Gastroesophageal sphincter (tissue), 4 donors: ENCODE results near the gene ATF6. TPM values are rescaled to one million over a fixed set of nuclear protein-coding genes. Genes with fewer than 3 reads are reported as not detected.

ENCODE experiments used
- ATAC-seq: fragments of 150-250 bp; one replicate; pipeline ENCODE4 v1.9.1; 2016; ENCODE audit warnings: mild to moderate bottlenecking, moderate library complexity
- H3K27ac ChIP-seq, 4 donors: fragments of 200-600 bp; sonication (generic) in 3 of 4; 1 replicate in 3 of 4; 2 replicates in 1 of 4; pipeline ENCODE4 v1.5.1; 2016 to 2019
- H3K27me3 ChIP-seq: fragments of 200-600 bp; sonication (generic); one replicate; pipeline ENCODE4 v1.5.1; 2019
- H3K36me3 ChIP-seq, 2 donors: fragments of 200-600 bp; sonication (generic); one replicate each; pipeline ENCODE4 v1.5.1; 2019; ENCODE audit warnings: control low read depth in 1 of 2
- H3K4me1 ChIP-seq, 3 donors: fragments of 200-600 bp; sonication (generic); 1 replicate in 2 of 3; 2 replicates in 1 of 3; pipeline ENCODE4 v1.5.1; 2016 to 2019; ENCODE audit warnings: control low read depth in 2 of 3
- H3K4me3 ChIP-seq, 2 donors: fragments of 200-600 bp; sonication (generic); one replicate each; pipeline ENCODE4 v1.5.1; 2019; ENCODE audit warnings: mild to moderate bottlenecking in 1 of 2, moderate library complexity in 1 of 2
- H3K9me3 ChIP-seq, 3 donors: fragments of 200-600 bp; sonication (generic); one replicate each; pipeline ENCODE4 v1.5.1; 2017 to 2019; ENCODE audit warnings: control low read depth in 2 of 3
- CTCF ChIP-seq, 4 experiments: fragments of 200-600 bp in 2 of 4; fragments of 450-650 bp in 2 of 4; sonication (generic) in 1 of 4; IDR thresholded peaks; one replicate each; pipeline ENCODE4 v1.5.1; 2017 to 2019; ENCODE audit warnings: antibody characterized with exemption in 4 of 4, mild to moderate bottlenecking in 2 of 4, moderate library complexity in 2 of 4
- EP300 ChIP-seq: sonication (generic); formaldehyde crosslinking; IDR thresholded peaks from one replicate; pipeline ENCODE4 v1.6.1; 2017; ENCODE audit warnings: antibody characterized with exemption, mild to moderate bottlenecking
- POLR2A ChIP-seq, 2 donors: fragments of 450-650 bp; IDR thresholded peaks; one replicate each; pipeline ENCODE4 v1.6.1; 2017; ENCODE audit warnings: antibody characterized with exemption in 2 of 2, mild to moderate bottlenecking in 2 of 2, moderate library complexity in 1 of 2
- POLR2AphosphoS5 ChIP-seq: sonication (generic); formaldehyde crosslinking; IDR thresholded peaks from one replicate; pipeline ENCODE4 v1.6.1; 2017; ENCODE audit warnings: antibody characterized with exemption
- WGBS, 2 donors: methylation state at CpG; one replicate each; pipeline ENCODE4 v1.1.5; 2018; ENCODE audit warnings: low coverage in 1 of 2; 5-methylcytosine and 5-hydroxymethylcytosine counted together
- total RNA-seq, 4 donors: library from RNA; depleted of rRNA; stranded (reverse); fragments of >200 nt; gene quantifications; one replicate each; pipeline ENCODE4 v1.1.0, GENCODE V29; 2016

ATF6 gene
- total RNA-seq, 4 donors from 2014 or later, result 28.6 to 32.4 (median 29.7) TPM

GRCh38 chr1:161902182-161902581 lies 136.1 kb downstream of the ATF6 start:
- WGBS, 2 donors, result 100% methylated on average over 1 to 2 of the region's 2 CpGs
- ATAC-seq, result no peak
- no peaks in the 10 kb centered on the region for H3K27me3 ChIP-seq

GRCh38 chr1:161905269-161905884 lies 139.3 kb downstream of the ATF6 start:
- Histone ChIP-seq H3K9me3 (no peaks in the 10 kb centered on the region), H3K4me3 (no peak overlapping the region), H3K27me3 (no peaks in the 10 kb centered on the region), H3K27ac (no peak overlapping the region), H3K36me3 (no peaks in the 10 kb centered on the region), H3K4me1 (peaks cover 0 to 14% (median 0%) of the 10 kb centered on the region in 3 donors)
- TF ChIP-seq EP300 (no peak), POLR2AphosphoS5 (no peak), CTCF (IDR thresholded peaks at IDR 0.05) (peak in 3 of 4 experiments; percentile 29 to 39 (median 33))
- ATAC-seq, result no peak
- 90 to 93% methylated on average over 2 to 3 of the region's 3 CpGs for WGBS, 2 donors

More at GRCh38 chr1:161902182-161902581, 136.1 kb downstream of the ATF6 start:
- Histone ChIP-seq H3K9me3 (no peaks in the 10 kb centered on the region), H3K27ac (no peak overlapping the region), H3K4me3 (no peak overlapping the region), H3K36me3 (no peaks in the 10 kb centered on the region), H3K4me1 (peaks cover 0 to 7% (median 0%) of the 10 kb centered on the region in 3 donors)
- TF ChIP-seq POLR2A (IDR thresholded peaks at IDR 0.05) (no peak), POLR2AphosphoS5 (no peak), CTCF (IDR thresholded peaks at IDR 0.05) (no peak), EP300 (no peak)

GRCh38 chr1:161907265-161907664 lies 141.1 kb downstream of the ATF6 start:
- H3K4me3 ChIP-seq, result no peak overlapping the region
- TF ChIP-seq EP300 (no peak), POLR2A (IDR thresholded peaks at IDR 0.05) (no peak), CTCF (IDR thresholded peaks at IDR 0.05) (no peak), POLR2AphosphoS5 (no peak)
- no peak overlapping the region for H3K27ac ChIP-seq
- ATAC-seq, result no peak
- H3K9me3 ChIP-seq, result no peaks in the 10 kb centered on the region
- no peaks in the 10 kb centered on the region for H3K36me3 ChIP-seq
- peaks cover 0 to 14% (median 0%) of the 10 kb centered on the region in 3 donors for H3K4me1 ChIP-seq
- no peaks in the 10 kb centered on the region for H3K27me3 ChIP-seq

GRCh38 chr1:161908264-161908663 lies 142.1 kb downstream of the ATF6 start:
- Histone ChIP-seq H3K4me1 (peaks cover 0 to 14% (median 0%) of the 10 kb centered on the region in 3 donors), H3K4me3 (no peak overlapping the region), H3K27me3 (no peaks in the 10 kb centered on the region), H3K9me3 (no peaks in the 10 kb centered on the region), H3K36me3 (peaks cover 0 to 8% of the 10 kb centered on the region in 2 donors), H3K27ac (no peak overlapping the region)
- no peak for ATAC-seq
- 90 to 94% methylated on average over 3 of the region's 3 CpGs for WGBS, 2 donors
- TF ChIP-seq POLR2A (IDR thresholded peaks at IDR 0.05), result no peak
- TF ChIP-seq EP300, result no peak

GRCh38 chr1:161910604-161911003 lies 144.5 kb downstream of the ATF6 start:
- no peak overlapping the region for H3K27ac ChIP-seq
- ATAC-seq, result no peak
- TF ChIP-seq POLR2A (IDR thresholded peaks at IDR 0.05), result no peak
- TF ChIP-seq CTCF (IDR thresholded peaks at IDR 0.05), result no peak
- TF ChIP-seq EP300, result no peak
- no peak for TF ChIP-seq POLR2AphosphoS5
- H3K4me3 ChIP-seq, result no peak overlapping the region
- H3K27me3 ChIP-seq, result no peaks in the 10 kb centered on the region
- H3K9me3 ChIP-seq, result no peaks in the 10 kb centered on the region
- H3K4me1 ChIP-seq, result peaks cover 0 to 14% (median 0%) of the 10 kb centered on the region in 3 donors
- H3K36me3 ChIP-seq, result peaks cover 0 to 32% of the 10 kb centered on the region in 2 donors
